Central memory CD8-positive, alpha-beta T cell (primary cell): ENCODE measurements around the gene GPC5.

Experiments used
- ATAC-seq: fragments of 150-1000 bp; cut with Tn5 transposase; replicated peaks from 2 replicates; pipeline ENCODE4 v1.10.0; 2022; ENCODE audit warnings: mild to moderate bottlenecking, moderate FRiP score, moderate number of reproducible peaks; ENCODE audit not compliant: poor library complexity, severe bottlenecking; ENCODE audit errors: extremely low read depth
- DNase-seq, 2 donors: peaks; one replicate each; pipeline ENCODE4 v3.0.0; 2021; ENCODE audit warnings: low spot score in 2 of 2
- H3K27ac Mint-ChIP-seq: one replicate; pipeline ENCODE4 v1.8.0; 2022; ENCODE audit warnings: low read depth, mild to moderate bottlenecking, moderate library complexity, mixed read lengths
- H3K27me3 Mint-ChIP-seq: one replicate; pipeline ENCODE4 v1.8.0; 2022; ENCODE audit warnings: mixed read lengths
- H3K36me3 Mint-ChIP-seq: one replicate; pipeline ENCODE4 v1.8.0; 2022; ENCODE audit warnings: mild to moderate bottlenecking, moderate library complexity, mixed read lengths; ENCODE audit not compliant: insufficient read depth
- H3K4me1 Mint-ChIP-seq: one replicate; pipeline ENCODE4 v1.8.0; 2022; ENCODE audit warnings: mixed read lengths
- H3K4me3 Mint-ChIP-seq: one replicate; pipeline ENCODE4 v1.8.0; 2022; ENCODE audit warnings: mild to moderate bottlenecking, moderate library complexity, mixed read lengths
- H3K9me3 Mint-ChIP-seq: one replicate; pipeline ENCODE4 v1.8.0; 2022; ENCODE audit warnings: mixed read lengths

Gene GPC5

GRCh38 chr13:91950803-91951202 is 552.4 kb downstream of the GPC5 start:
- no peak overlapping the region for H3K4me3 Mint-ChIP-seq
- H3K9me3 Mint-ChIP-seq: peaks cover 14% of the 10 kb centered on the region
- H3K27me3 Mint-ChIP-seq: no peaks in the 10 kb centered on the region
- H3K27ac Mint-ChIP-seq: no peak overlapping the region
- H3K4me1 Mint-ChIP-seq: no peaks in the 10 kb centered on the region
- DNase-seq: no peak
- ATAC-seq: no peak
- no peaks in the 10 kb centered on the region for H3K36me3 Mint-ChIP-seq

GRCh38 chr13:91955546-91956355 is 557.3 kb downstream of the GPC5 start:
- no peak overlapping the region for H3K4me3 Mint-ChIP-seq
- H3K36me3 Mint-ChIP-seq: peaks cover 1% of the 10 kb centered on the region
- peaks cover 23% of the 10 kb centered on the region for H3K9me3 Mint-ChIP-seq
- ATAC-seq: no peak
- no peak for DNase-seq
- no peak overlapping the region for H3K27ac Mint-ChIP-seq
- H3K27me3 Mint-ChIP-seq: no peaks in the 10 kb centered on the region
- H3K4me1 Mint-ChIP-seq: no peaks in the 10 kb centered on the region

GRCh38 chr13:91960947-91961346 is 562.5 kb downstream of the GPC5 start:
- Mint-ChIP-seq H3K9me3 (peaks cover 17% of the 10 kb centered on the region), H3K36me3 (peaks cover 1% of the 10 kb centered on the region), H3K4me3 (no peak overlapping the region), H3K27ac (no peak overlapping the region), H3K4me1 (no peaks in the 10 kb centered on the region), H3K27me3 (no peaks in the 10 kb centered on the region)
- ATAC-seq (no peak), DNase-seq (no peak)

GRCh38 chr13:91962946-91963345 is 564.5 kb downstream of the GPC5 start:
- Mint-ChIP-seq H3K4me1 (no peaks in the 10 kb centered on the region), H3K36me3 (no peaks in the 10 kb centered on the region), H3K27ac (no peak overlapping the region), H3K27me3 (no peaks in the 10 kb centered on the region), H3K4me3 (no peak overlapping the region), H3K9me3 (peaks cover 11% of the 10 kb centered on the region)
- ATAC-seq: no peak
- no peak for DNase-seq

GRCh38 chr13:91965511-91965910 is 567.1 kb downstream of the GPC5 start:
- H3K9me3 Mint-ChIP-seq: peaks cover 6% of the 10 kb centered on the region
- H3K4me1 Mint-ChIP-seq: no peaks in the 10 kb centered on the region
- H3K36me3 Mint-ChIP-seq: no peaks in the 10 kb centered on the region
- H3K4me3 Mint-ChIP-seq: no peak overlapping the region
- H3K27ac Mint-ChIP-seq: no peak overlapping the region
- no peak for DNase-seq
- H3K27me3 Mint-ChIP-seq: no peaks in the 10 kb centered on the region
- ATAC-seq: no peak

- Mint-ChIP-seq H3K4me1 (no peaks in the 10 kb centered on the region), H3K27ac (no peak overlapping the region), H3K4me3 (no peak overlapping the region), H3K9me3 (peaks cover 24% of the 10 kb centered on the region), H3K36me3 (no peaks in the 10 kb centered on the region), H3K27me3 (no peaks in the 10 kb centered on the region)
- no peak for DNase-seq
- ATAC-seq: no peak
Measured at GRCh38 chr13:91978571-91978970, 580.1 kb downstream of the GPC5 start.

- DNase-seq: no peak
- peaks cover 14% of the 10 kb centered on the region for H3K9me3 Mint-ChIP-seq
- H3K27ac Mint-ChIP-seq: no peak overlapping the region
- ATAC-seq: no peak
- no peaks in the 10 kb centered on the region for H3K4me1 Mint-ChIP-seq
- no peak overlapping the region for H3K4me3 Mint-ChIP-seq
- no peaks in the 10 kb centered on the region for H3K36me3 Mint-ChIP-seq
- no peaks in the 10 kb centered on the region for H3K27me3 Mint-ChIP-seq
Measured at GRCh38 chr13:91986761-91987483, 588.5 kb downstream of the GPC5 start.

- Mint-ChIP-seq H3K4me1 (no peaks in the 10 kb centered on the region), H3K4me3 (no peak overlapping the region), H3K36me3 (no peaks in the 10 kb centered on the region), H3K27me3 (no peaks in the 10 kb centered on the region), H3K9me3 (peaks cover 13% of the 10 kb centered on the region), H3K27ac (no peak overlapping the region)
- DNase-seq (no peak), ATAC-seq (no peak)
Measured at GRCh38 chr13:91988331-91988730, 589.9 kb downstream of the GPC5 start.

GRCh38 chr13:92012787-92013186 is 614.4 kb downstream of the GPC5 start:
- no peak overlapping the region for H3K27ac Mint-ChIP-seq
- no peaks in the 10 kb centered on the region for H3K4me1 Mint-ChIP-seq
- no peak overlapping the region for H3K4me3 Mint-ChIP-seq
- H3K36me3 Mint-ChIP-seq: no peaks in the 10 kb centered on the region
- no peaks in the 10 kb centered on the region for H3K27me3 Mint-ChIP-seq
- H3K9me3 Mint-ChIP-seq: peaks cover 15% of the 10 kb centered on the region
- DNase-seq: no peak
- ATAC-seq: no peak

GRCh38 chr13:92017737-92018136 is 619.3 kb downstream of the GPC5 start:
- Mint-ChIP-seq H3K4me3 (no peak overlapping the region), H3K27ac (no peak overlapping the region), H3K4me1 (no peaks in the 10 kb centered on the region), H3K36me3 (no peaks in the 10 kb centered on the region), H3K9me3 (peaks cover 12% of the 10 kb centered on the region), H3K27me3 (no peaks in the 10 kb centered on the region)
- no peak for DNase-seq
- no peak for ATAC-seq

GRCh38 chr13:92028695-92029094 is 630.3 kb downstream of the GPC5 start:
- DNase-seq (no peak), ATAC-seq (no peak)
- Mint-ChIP-seq H3K27me3 (no peaks in the 10 kb centered on the region), H3K9me3 (peaks cover 21% of the 10 kb centered on the region), H3K4me3 (no peak overlapping the region), H3K27ac (no peak overlapping the region), H3K36me3 (no peaks in the 10 kb centered on the region), H3K4me1 (no peaks in the 10 kb centered on the region)

GRCh38 chr13:92029641-92030040 is 631.2 kb downstream of the GPC5 start:
- H3K4me3 Mint-ChIP-seq: no peak overlapping the region
- H3K27ac Mint-ChIP-seq: no peak overlapping the region
- H3K4me1 Mint-ChIP-seq: no peaks in the 10 kb centered on the region
- no peaks in the 10 kb centered on the region for H3K27me3 Mint-ChIP-seq
- no peaks in the 10 kb centered on the region for H3K36me3 Mint-ChIP-seq
- DNase-seq (no peak), ATAC-seq (no peak)
- peaks cover 21% of the 10 kb centered on the region for H3K9me3 Mint-ChIP-seq

GRCh38 chr13:92038905-92039304 is 640.5 kb downstream of the GPC5 start:
- no peak for ATAC-seq
- Mint-ChIP-seq H3K4me1 (no peaks in the 10 kb centered on the region), H3K27ac (no peak overlapping the region), H3K27me3 (no peaks in the 10 kb centered on the region), H3K4me3 (no peak overlapping the region), H3K9me3 (peaks cover 6% of the 10 kb centered on the region), H3K36me3 (no peaks in the 10 kb centered on the region)
- no peak for DNase-seq
